T-helper 1 cell treated with Interleukin-12 subunit alpha and Interleukin-12 subunit beta and Interleukin-4 antibody, amounts not matched to agents 30 μg/mL and 1 μg/mL, for 36 hours (primary cell): ENCODE results near the gene NADSYN1.
A peak's percentile ranks its signal among the peaks of the same experiment; 100 is the strongest.

Source experiments
- H3K27ac Mint-ChIP-seq: one replicate; pipeline ENCODE4 v1.8.0; 2021; ENCODE audit warnings: mild to moderate bottlenecking, mixed read lengths
- H3K27me3 Mint-ChIP-seq: one replicate; pipeline ENCODE4 v1.8.0; 2021; ENCODE audit warnings: low read depth, mixed read lengths
- H3K36me3 Mint-ChIP-seq: one replicate; pipeline ENCODE4 v1.8.0; 2021; ENCODE audit warnings: low read depth, mixed read lengths
- H3K4me1 Mint-ChIP-seq: one replicate; pipeline ENCODE4 v1.8.0; 2021; ENCODE audit warnings: low read depth, mixed read lengths
- H3K4me3 Mint-ChIP-seq: one replicate; pipeline ENCODE4 v1.8.0; 2021; ENCODE audit warnings: mild to moderate bottlenecking, moderate library complexity, mixed read lengths
- H3K9me3 Mint-ChIP-seq: one replicate; pipeline ENCODE4 v1.8.0; 2021; ENCODE audit warnings: mixed read lengths

Gene NADSYN1

DNA sequence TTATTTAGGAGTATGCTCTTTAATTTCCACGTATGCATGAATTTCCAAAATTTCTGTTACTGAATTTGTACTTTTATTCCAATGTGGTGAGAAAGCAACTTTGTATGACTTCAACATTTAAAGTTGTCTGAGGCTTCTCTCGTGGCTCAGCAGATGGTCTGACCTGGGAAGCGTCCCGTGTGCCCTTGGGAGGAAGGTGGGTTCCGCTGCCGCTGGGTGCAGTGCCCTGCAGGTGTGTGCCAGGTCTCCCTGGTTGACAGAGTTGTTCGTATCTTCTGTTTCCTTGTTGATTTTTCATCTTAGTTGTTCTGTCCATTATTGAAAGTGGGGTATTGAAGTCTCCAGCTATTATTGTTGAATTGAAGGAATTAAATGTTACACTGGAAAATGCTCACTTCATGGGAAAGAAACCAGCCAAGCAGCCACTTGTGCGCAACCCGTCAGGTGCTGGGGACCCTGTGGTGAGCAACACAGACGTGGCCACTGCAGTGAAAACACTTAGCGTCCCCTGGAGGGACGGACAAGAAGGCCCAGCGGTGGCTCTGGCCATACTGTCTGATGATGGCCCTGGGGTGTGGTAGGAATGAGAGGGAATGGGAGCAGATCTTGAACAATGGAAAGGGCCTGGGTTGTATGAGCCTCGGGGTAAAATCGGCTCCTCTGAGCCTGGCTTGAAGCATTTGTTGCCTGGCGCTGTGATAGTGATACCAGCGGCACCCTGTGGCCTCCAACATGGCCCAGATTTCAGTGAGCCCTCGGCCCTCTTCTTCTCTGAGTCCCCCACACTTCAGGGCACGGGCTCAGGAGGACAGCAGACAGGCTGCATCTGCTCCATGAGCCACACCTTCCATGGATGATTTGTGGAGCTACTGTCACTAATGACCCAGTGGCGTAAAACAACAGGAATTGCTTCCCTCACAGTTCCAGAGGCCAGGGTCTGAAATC is 42.6 kb downstream of the NADSYN1 start:
- no peak overlapping the region for H3K4me3 Mint-ChIP-seq
- no peak overlapping the region for H3K27ac Mint-ChIP-seq
- H3K9me3 Mint-ChIP-seq, result no peaks in the 10 kb centered on the region
- H3K27me3 Mint-ChIP-seq, result no peaks in the 10 kb centered on the region
- H3K4me1 Mint-ChIP-seq, result peaks cover 7% of the 10 kb centered on the region
- H3K36me3 Mint-ChIP-seq, result peaks cover 53% of the 10 kb centered on the region

DNA sequence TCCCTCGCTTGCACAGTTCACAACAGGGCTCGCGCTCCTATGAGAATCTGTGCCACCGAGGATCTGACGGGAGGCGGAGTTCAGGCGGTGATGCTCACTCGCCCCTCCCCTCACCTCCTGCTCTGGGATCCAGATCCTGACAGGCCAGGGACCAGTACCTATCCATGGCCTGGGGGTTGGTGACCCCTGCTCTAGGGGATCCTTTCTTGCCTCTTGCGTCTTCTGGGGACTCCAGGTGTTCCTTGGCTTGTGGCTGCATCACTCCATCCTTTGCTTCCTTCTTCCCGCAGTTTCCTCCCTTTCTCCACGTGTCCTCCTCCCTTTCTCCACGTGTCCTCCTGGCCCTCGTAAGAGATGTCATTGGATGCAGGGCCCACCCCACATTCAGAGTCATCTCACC is 43.4 kb downstream of the NADSYN1 start:
- no peak overlapping the region for H3K4me3 Mint-ChIP-seq
- no peaks in the 10 kb centered on the region for H3K27me3 Mint-ChIP-seq
- no peak overlapping the region for H3K27ac Mint-ChIP-seq
- H3K9me3 Mint-ChIP-seq, result no peaks in the 10 kb centered on the region
- H3K36me3 Mint-ChIP-seq, result peaks cover 54% of the 10 kb centered on the region
- H3K4me1 Mint-ChIP-seq, result peaks cover 7% of the 10 kb centered on the region

DNA sequence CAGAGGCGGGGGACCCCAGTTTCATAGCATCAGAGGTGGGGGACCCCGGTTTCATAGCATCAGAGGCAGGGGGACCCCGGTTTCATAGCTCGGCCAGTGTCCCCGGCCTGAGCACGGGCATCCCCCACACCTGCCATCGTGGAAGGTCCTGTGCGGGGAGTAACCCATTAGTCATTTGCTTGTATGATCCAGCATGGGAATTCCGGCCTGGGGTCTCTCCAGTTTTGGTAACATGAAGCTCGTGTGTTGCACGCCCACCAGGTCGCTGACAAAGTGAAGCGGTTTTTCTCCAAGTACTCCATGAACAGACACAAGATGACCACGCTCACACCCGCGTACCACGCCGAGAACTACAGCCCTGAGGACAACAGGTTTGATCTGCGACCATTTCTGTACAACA is 45.1 kb downstream of the NADSYN1 start:
- Mint-ChIP-seq H3K36me3 (peaks cover 43% of the 10 kb centered on the region), H3K27me3 (no peaks in the 10 kb centered on the region), H3K4me3 (no peak overlapping the region), H3K4me1 (peaks cover 4% of the 10 kb centered on the region), H3K9me3 (no peaks in the 10 kb centered on the region), H3K27ac (no peak overlapping the region)

DNA sequence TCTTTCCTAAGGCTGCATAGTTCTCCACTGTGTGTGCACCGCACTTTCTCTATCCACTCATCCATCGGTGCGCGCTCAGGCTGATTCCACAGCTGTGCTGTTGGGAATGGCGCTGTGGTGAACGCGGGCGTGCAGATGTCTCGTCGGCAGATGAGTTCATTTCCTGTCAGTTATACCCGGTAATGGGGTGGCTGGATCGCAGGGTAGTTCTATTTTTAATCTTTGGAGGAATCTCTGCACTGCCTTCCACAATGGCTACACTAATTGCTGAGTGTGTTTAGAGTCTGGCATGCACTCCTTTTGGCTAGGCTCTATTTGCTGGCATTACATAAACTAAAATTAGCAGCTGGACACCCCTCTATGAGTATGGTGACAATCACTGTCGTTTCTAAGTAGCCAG is 46.1 kb downstream of the NADSYN1 start:
- Mint-ChIP-seq H3K4me1 (peaks cover 4% of the 10 kb centered on the region), H3K27ac (peak overlapping the region; percentile 62), H3K9me3 (no peaks in the 10 kb centered on the region), H3K27me3 (no peaks in the 10 kb centered on the region), H3K4me3 (peak overlapping the region; percentile 8), H3K36me3 (peaks cover 40% of the 10 kb centered on the region)

DNA sequence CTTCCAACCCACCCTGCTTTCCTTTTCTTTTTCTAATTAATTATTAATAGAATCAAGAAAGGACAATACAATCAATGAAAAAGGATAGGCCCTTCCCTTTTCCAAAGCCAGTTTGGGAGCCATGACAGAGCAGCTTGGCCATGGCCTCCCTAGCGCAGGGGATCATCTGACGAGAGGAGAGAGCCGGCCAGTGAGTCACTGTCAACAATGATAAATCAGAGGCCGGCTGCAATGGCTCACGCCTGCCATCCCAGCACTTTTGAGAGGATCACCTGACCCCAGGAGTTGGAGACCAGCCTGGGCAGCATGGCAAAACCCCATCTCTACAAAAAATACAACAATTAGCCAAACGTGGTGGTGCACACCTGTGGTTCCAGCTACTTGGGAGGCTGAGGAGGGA is 46.5 kb downstream of the NADSYN1 start:
- Mint-ChIP-seq H3K9me3 (no peaks in the 10 kb centered on the region), H3K4me1 (peaks cover 4% of the 10 kb centered on the region), H3K36me3 (peaks cover 38% of the 10 kb centered on the region), H3K27me3 (no peaks in the 10 kb centered on the region), H3K4me3 (no peak overlapping the region), H3K27ac (no peak overlapping the region)

DNA sequence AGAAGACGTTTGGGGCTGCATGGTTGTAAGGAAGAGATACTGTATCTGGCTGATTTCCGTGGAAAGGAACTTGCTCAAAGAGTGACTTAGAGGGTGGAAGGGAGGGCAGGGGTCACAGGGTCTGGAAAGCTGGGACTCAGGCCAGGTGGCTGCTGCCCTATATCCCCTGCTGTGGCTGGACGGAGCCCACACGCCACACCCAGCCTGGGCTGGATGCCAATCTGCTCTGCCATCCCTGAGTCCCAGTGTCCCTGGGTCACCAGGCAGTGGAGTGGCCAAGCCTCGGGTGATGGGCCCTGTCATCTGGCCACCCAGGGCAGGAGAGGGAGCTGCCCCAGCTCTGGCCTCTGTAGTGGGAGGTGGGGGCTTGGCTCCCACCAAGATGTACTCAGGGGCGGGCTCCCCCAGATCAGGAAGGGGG is 47.6 kb downstream of the NADSYN1 start:
- Mint-ChIP-seq H3K4me3 (no peak overlapping the region), H3K36me3 (peaks cover 38% of the 10 kb centered on the region), H3K4me1 (peaks cover 4% of the 10 kb centered on the region), H3K27ac (no peak overlapping the region), H3K9me3 (no peaks in the 10 kb centered on the region), H3K27me3 (no peaks in the 10 kb centered on the region)

- H3K27me3 Mint-ChIP-seq, result no peaks in the 10 kb centered on the region
- H3K27ac Mint-ChIP-seq, result no peak overlapping the region
- H3K4me1 Mint-ChIP-seq, result peaks cover 4% of the 10 kb centered on the region
- H3K4me3 Mint-ChIP-seq, result no peak overlapping the region
- no peaks in the 10 kb centered on the region for H3K9me3 Mint-ChIP-seq
- H3K36me3 Mint-ChIP-seq, result peaks cover 41% of the 10 kb centered on the region
Observed at GRCh38 chr11:71501071-71501985, 48.3 kb downstream of the NADSYN1 start.

DNA sequence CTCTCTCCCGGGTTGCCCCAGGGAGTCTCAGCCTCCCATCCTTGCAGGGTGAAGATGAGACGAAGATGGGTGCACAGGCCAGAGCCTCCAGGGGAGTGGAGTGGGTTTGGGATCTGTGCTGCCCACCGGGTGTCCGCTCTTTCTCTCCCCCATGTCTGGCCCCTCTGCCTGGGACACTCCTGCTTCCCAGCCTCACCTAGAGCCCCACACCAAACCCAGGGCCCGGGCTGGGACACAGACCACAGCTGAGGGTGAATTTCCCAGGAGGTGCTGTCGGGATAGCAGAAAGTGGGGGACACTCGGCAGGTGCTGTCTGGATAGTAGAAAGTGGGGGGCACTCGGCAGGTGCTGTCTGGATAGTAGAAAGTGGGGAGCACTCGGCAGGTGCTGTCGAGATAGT is 49.0 kb downstream of the NADSYN1 start:
- H3K36me3 Mint-ChIP-seq, result peaks cover 36% of the 10 kb centered on the region
- H3K9me3 Mint-ChIP-seq, result no peaks in the 10 kb centered on the region
- peaks cover 4% of the 10 kb centered on the region for H3K4me1 Mint-ChIP-seq
- H3K27ac Mint-ChIP-seq, result no peak overlapping the region
- no peaks in the 10 kb centered on the region for H3K27me3 Mint-ChIP-seq
- H3K4me3 Mint-ChIP-seq, result no peak overlapping the region

DNA sequence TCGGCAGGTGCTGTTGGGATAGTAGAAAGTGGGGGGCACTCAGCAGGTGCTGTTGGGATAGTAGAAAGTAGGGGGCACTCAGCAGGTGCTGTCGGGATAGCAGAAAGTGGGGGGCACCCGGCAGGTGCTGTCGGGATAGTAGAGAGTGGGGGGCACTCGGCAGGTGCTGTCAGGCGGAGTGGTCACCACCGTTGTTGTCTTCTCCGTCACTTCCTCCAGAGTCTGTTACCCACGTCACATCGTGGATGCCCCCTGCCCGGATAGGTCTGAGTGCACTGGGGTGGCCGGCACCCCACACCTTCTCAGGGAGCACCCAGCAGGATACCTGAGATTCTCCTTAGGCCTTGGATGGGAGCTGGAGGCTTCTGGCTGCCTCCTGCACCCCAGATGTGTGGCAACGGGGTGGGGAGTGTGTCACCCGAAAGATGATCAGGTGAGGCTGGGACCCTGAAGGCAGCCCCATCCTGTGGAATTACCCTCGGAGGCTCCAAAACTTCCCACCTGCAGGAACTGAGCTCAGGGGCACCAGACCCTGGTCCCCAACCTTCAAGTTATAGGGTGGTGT is 50.0 kb downstream of the NADSYN1 start:
- H3K36me3 Mint-ChIP-seq, result peaks cover 33% of the 10 kb centered on the region
- peaks cover under 1% of the 10 kb centered on the region for H3K9me3 Mint-ChIP-seq
- H3K27ac Mint-ChIP-seq, result no peak overlapping the region
- no peaks in the 10 kb centered on the region for H3K27me3 Mint-ChIP-seq
- H3K4me3 Mint-ChIP-seq, result no peak overlapping the region
- H3K4me1 Mint-ChIP-seq, result peaks cover 4% of the 10 kb centered on the region

DNA sequence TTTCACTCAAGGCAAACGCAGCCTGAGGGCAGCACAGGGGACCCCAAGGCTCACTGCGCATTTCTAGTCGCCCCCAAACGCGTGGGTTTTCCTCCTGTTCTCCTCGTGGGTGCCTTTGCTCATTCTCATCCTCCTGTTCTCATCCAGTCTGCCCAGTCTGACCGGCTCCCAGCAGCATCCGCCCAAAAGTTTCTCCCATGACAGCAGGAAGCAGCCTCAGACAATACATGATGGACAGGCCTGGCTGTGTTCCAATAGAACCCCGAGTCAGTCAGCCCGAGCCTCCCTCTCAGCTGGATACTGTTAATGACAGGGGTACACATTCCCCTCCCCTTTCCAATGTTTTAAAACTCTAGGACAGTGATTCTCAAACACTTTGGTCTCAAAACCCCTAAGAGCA is 51.5 kb downstream of the NADSYN1 start:
- Mint-ChIP-seq H3K9me3 (peaks cover 16% of the 10 kb centered on the region), H3K4me3 (no peak overlapping the region), H3K36me3 (peaks cover 23% of the 10 kb centered on the region), H3K27ac (no peak overlapping the region), H3K4me1 (no peaks in the 10 kb centered on the region), H3K27me3 (no peaks in the 10 kb centered on the region)

GRCh38 chr11:71505001-71505400 is 52.0 kb downstream of the NADSYN1 start:
- no peak overlapping the region for H3K27ac Mint-ChIP-seq
- H3K27me3 Mint-ChIP-seq, result no peaks in the 10 kb centered on the region
- no peak overlapping the region for H3K4me3 Mint-ChIP-seq
- peaks cover 24% of the 10 kb centered on the region for H3K36me3 Mint-ChIP-seq
- H3K9me3 Mint-ChIP-seq, result peaks cover 21% of the 10 kb centered on the region
- no peaks in the 10 kb centered on the region for H3K4me1 Mint-ChIP-seq

- Mint-ChIP-seq H3K27ac (no peak overlapping the region), H3K27me3 (no peaks in the 10 kb centered on the region), H3K4me3 (no peak overlapping the region), H3K4me1 (no peaks in the 10 kb centered on the region), H3K36me3 (peaks cover 16% of the 10 kb centered on the region), H3K9me3 (peaks cover 21% of the 10 kb centered on the region)
Observed at GRCh38 chr11:71505781-71506180, 52.8 kb downstream of the NADSYN1 start.

GRCh38 chr11:71507102-71507501 is 54.1 kb downstream of the NADSYN1 start:
- Mint-ChIP-seq H3K4me1 (no peaks in the 10 kb centered on the region), H3K27ac (no peak overlapping the region), H3K36me3 (peaks cover 16% of the 10 kb centered on the region), H3K4me3 (no peak overlapping the region), H3K27me3 (no peaks in the 10 kb centered on the region), H3K9me3 (peaks cover 21% of the 10 kb centered on the region)
